ENCODE results near the gene C1QTNF3. TPM values are rescaled to one million over a fixed set of nuclear protein-coding genes. Genes with fewer than 3 reads are reported as not detected.

C1QTNF3 gene
- polyA plus RNA-seq, 1 donor from 2014 or later: 0.81 TPM

GRCh38 chr5:34057569-34057968 is 14.6 kb upstream of the C1QTNF3 start:
- Mint-ChIP-seq H3K4me3 (no peak overlapping the region), H3K4me1 (no peaks in the 10 kb centered on the region), H3K27me3 (no peaks in the 10 kb centered on the region), H3K27ac (no peak overlapping the region), H3K36me3 (peaks cover 19% of the 10 kb centered on the region), H3K9me3 (peaks cover 0 to 8% (median 0%) of the 10 kb centered on the region in 3 donors)

- Mint-ChIP-seq H3K27ac (no peak overlapping the region), H3K4me3 (no peak overlapping the region), H3K36me3 (peaks cover 16% of the 10 kb centered on the region), H3K27me3 (no peaks in the 10 kb centered on the region), H3K9me3 (peaks cover 0 to 4% (median 0%) of the 10 kb centered on the region in 3 donors), H3K4me1 (no peaks in the 10 kb centered on the region)
Measured at GRCh38 chr5:34057118-34057517, 14.1 kb upstream of the C1QTNF3 start.

DNA sequence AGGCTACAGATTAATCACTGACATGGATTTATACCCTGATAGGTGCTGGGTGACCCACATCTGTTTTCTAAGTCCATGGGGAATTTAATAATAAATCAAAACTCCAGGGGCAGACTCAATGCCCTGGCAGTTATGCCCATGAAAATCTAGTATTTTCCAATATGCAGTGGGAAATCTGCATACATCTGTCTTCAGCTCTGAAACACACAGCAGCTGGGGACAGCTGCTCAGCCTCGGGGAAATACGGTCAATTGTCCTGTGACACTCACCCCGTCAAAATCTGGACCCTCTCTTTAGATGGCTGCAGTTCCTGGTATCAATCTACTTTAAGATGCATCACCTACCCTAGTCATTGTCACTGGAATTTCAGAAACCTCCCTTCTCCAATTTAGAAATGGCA is 12.7 kb upstream of the C1QTNF3 start:
- no peak overlapping the region for H3K27ac Mint-ChIP-seq
- peaks cover 13% of the 10 kb centered on the region for H3K36me3 Mint-ChIP-seq
- no peaks in the 10 kb centered on the region for H3K4me1 Mint-ChIP-seq
- no peak overlapping the region for H3K4me3 Mint-ChIP-seq
- H3K9me3 Mint-ChIP-seq: no peaks in the 10 kb centered on the region
- no peaks in the 10 kb centered on the region for H3K27me3 Mint-ChIP-seq

GRCh38 chr5:34054400-34054729 is 11.4 kb upstream of the C1QTNF3 start:
- Mint-ChIP-seq H3K27me3 (no peaks in the 10 kb centered on the region), H3K4me1 (no peaks in the 10 kb centered on the region), H3K36me3 (peaks cover 13% of the 10 kb centered on the region), H3K27ac (no peak overlapping the region), H3K4me3 (no peak overlapping the region), H3K9me3 (no peaks in the 10 kb centered on the region)

DNA sequence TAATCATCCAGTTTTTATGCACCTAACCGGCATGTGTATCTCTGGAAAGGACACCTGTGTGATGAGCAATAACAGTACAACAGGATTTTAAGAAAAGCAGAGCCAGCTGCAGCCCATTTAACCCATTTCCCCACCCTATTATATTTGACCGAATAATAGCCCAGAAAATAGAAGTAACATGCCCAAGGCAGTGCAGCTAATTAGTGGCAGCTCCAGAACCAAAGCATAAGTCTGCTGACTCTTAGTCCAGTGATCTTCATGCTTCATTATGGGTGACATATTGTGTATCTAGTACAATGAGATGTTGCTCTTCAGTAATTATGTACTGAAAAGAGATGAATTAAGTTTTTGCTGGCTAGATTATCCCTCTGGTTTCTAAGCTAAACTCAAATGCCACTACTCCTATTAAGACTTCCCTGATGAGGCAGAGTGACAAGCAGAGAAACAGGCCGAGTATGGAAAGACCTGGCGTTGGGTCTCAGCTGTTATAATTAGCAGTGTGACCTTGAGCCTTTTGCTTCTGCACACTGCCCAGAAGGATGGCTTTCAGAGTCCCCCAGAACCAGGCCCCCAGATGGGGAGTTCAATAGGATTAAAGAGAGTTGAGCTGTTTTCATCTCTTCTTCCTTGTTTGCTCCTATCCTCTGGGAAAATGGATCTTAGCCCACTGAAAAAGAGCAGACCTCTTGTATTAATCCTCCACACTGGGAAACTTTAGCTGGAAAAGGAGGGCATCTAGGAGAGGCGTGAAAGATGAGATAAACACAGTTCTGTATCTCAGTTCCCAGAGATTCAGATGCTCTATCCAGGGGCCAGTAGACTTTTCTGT is 10.8 kb upstream of the C1QTNF3 start:
- peaks cover 11% of the 10 kb centered on the region for H3K36me3 Mint-ChIP-seq
- no peak overlapping the region for H3K27ac Mint-ChIP-seq
- H3K9me3 Mint-ChIP-seq: no peaks in the 10 kb centered on the region
- no peaks in the 10 kb centered on the region for H3K27me3 Mint-ChIP-seq
- H3K4me1 Mint-ChIP-seq: no peaks in the 10 kb centered on the region
- H3K4me3 Mint-ChIP-seq: no peak overlapping the region

- peaks cover 9% of the 10 kb centered on the region for H3K36me3 Mint-ChIP-seq
- no peaks in the 10 kb centered on the region for H3K4me1 Mint-ChIP-seq
- H3K9me3 Mint-ChIP-seq: no peaks in the 10 kb centered on the region
- no peak overlapping the region for H3K27ac Mint-ChIP-seq
- H3K4me3 Mint-ChIP-seq: no peak overlapping the region
- no peaks in the 10 kb centered on the region for H3K27me3 Mint-ChIP-seq
Measured at GRCh38 chr5:34053133-34053532, 10.1 kb upstream of the C1QTNF3 start.

DNA sequence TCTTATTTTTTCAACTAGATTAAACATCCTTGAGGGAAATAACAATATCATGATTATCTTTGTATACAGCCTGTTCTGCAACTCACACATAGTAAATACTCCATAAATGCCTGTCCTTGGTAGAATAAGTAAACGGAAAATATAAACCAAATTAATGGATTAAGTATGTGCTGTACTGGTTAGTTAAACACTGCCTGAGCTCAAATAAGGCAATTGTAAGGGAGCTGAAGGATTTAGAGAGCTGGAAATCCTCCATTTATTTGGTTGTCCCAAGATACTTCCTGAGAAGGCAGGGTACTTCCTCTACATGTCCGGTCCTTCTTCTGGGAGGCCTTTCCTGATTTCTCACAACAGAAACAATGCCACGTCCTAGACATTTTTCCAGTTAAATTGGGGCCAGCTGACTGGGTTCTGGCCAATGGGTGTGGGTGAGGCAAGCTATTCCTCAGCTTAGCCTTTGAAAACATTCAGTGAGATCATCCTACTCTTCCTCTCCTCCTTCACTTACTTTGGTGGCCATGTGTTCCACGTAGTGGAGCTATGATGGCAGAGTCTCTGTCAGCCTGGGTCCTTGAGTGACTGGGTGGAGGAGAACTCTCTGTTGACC is 8.5 kb upstream of the C1QTNF3 start:
- peaks cover 0 to 1% (median 0%) of the 10 kb centered on the region in 3 donors for H3K4me1 Mint-ChIP-seq
- no peak overlapping the region for H3K27ac Mint-ChIP-seq
- H3K27me3 Mint-ChIP-seq: no peaks in the 10 kb centered on the region
- no peaks in the 10 kb centered on the region for H3K9me3 Mint-ChIP-seq
- no peak overlapping the region for H3K4me3 Mint-ChIP-seq
- peaks cover 7% of the 10 kb centered on the region for H3K36me3 Mint-ChIP-seq

DNA sequence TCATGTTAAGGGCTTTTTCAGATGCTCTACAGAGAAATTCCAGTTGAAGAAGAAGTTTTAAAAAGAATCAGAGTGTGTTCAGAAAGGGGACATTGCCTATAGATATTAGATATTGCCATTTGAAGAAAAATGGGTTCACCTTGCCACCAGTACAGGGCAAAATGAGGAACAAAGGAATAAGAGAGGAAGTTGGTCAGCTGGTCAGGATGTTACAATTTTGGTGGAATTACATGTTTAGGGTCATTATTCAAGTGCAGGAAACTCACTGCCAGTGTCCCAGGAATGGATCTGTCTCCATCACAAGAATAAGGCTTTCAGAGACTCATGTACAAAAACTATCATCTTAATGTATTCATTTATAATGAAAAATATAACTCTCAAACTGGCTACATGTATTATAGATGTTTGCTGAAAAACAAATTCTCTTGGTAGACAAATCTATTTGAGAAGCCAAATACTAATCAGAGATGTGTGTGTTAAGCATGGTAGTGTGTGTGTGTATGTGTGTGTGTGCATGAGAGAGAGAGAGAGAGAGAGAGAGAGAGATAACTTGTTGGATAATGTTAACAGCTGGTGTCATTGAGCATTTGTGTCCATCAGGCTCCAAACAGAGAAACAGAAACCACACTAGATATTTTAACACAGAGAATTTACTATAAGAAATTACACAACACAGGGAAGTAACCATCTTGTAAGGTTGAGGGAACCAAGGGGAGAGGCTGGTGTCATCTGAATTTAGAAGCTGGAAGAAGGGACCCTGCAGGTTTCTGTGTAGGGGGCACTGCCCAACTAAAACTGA is 5.0 kb upstream of the C1QTNF3 start:
- Mint-ChIP-seq H3K36me3 (peaks cover 11% of the 10 kb centered on the region), H3K9me3 (no peaks in the 10 kb centered on the region), H3K27ac (no peak overlapping the region), H3K4me1 (peaks cover 0 to 1% (median under 1%) of the 10 kb centered on the region in 3 donors), H3K27me3 (no peaks in the 10 kb centered on the region), H3K4me3 (no peak overlapping the region)

DNA sequence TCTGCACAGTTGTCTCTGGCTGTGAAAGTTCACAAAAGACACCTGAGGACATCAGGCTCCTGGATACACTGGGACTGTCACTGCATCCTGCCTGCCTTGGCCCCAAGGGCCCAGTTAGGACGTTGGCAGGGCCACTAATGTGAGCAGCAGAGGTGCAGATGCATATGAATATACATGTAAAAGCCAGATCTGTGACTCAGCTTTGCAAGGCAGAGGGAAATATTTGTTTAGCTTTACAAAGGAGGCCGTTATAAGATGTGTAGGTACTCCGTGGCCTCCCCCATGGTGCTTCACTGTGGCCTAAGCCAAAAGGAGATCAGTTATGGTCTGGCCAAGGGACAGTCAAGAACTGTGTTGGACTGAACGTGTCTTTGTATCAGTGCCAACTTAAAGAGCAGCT is 4.1 kb upstream of the C1QTNF3 start:
- Mint-ChIP-seq H3K4me1 (peaks cover 7 to 9% (median 8%) of the 10 kb centered on the region in 3 donors), H3K4me3 (no peak overlapping the region), H3K9me3 (no peaks in the 10 kb centered on the region), H3K27me3 (no peaks in the 10 kb centered on the region), H3K27ac (no peak overlapping the region), H3K36me3 (peaks cover 11% of the 10 kb centered on the region)

GRCh38 chr5:34045996-34046395 is 3.0 kb upstream of the C1QTNF3 start:
- H3K4me3 Mint-ChIP-seq: no peak overlapping the region
- H3K27me3 Mint-ChIP-seq: no peaks in the 10 kb centered on the region
- peak overlapping the region in 1 of 3 donors; percentile 76 for H3K27ac Mint-ChIP-seq

DNA sequence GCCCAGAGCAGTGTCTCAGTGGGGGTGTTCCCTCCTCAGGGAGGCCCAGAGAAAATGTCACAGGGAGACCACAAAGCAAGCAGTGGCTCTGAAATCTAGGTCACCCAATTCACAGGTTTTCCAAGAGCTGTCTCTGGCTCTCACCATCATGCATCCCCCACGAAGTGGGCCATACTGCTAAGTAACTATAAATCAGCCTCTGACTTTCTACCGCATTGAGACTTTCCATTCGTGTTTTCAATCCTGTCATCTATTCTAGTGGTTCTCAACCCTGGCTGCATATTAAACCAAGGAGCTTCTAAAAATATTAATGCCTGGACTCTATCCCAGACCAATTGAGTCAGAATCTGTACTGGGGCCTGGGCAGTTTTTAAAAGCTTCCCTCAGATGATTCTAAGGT is 2.0 kb upstream of the C1QTNF3 start:
- Mint-ChIP-seq H3K27me3 (no peaks in the 10 kb centered on the region), H3K4me1 (peaks cover 7 to 9% (median 8%) of the 10 kb centered on the region in 3 donors), H3K4me3 (peak overlapping the region in 1 of 4 donors; percentile 28), H3K9me3 (no peaks in the 10 kb centered on the region), H3K36me3 (peaks cover 10% of the 10 kb centered on the region), H3K27ac (no peak overlapping the region)

More at GRCh38 chr5:34045996-34046395, 3.0 kb upstream of the C1QTNF3 start:
- Mint-ChIP-seq H3K4me1 (peaks cover 7 to 9% (median 8%) of the 10 kb centered on the region in 3 donors), H3K36me3 (peaks cover 11% of the 10 kb centered on the region), H3K9me3 (no peaks in the 10 kb centered on the region)

DNA sequence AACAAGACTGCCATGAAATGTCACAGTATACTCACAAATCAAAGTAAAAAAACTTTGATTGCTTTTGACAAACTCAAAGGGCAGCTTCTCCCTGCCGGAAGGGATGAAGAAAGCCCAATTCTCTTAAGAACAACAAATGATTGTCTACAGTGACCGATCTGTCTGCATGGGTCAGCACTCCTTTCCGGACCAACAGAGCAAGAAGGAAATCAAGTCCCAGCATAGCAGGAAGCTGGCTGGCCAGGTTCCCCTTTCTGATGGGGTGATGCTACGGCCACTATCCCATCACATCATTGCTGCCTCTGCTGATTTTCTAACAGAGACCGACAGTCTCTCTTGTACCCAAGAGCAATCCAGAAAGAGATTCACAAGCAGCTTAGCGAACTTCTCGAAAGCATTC is 692 bp downstream of the C1QTNF3 start:
- Mint-ChIP-seq H3K9me3 (no peaks in the 10 kb centered on the region), H3K4me1 (peaks cover 7 to 9% (median 7%) of the 10 kb centered on the region in 3 donors), H3K4me3 (peak overlapping the region in 2 of 4 donors; percentile 40 to 62), H3K27me3 (no peaks in the 10 kb centered on the region), H3K27ac (no peak overlapping the region), H3K36me3 (peaks cover 10% of the 10 kb centered on the region)

DNA sequence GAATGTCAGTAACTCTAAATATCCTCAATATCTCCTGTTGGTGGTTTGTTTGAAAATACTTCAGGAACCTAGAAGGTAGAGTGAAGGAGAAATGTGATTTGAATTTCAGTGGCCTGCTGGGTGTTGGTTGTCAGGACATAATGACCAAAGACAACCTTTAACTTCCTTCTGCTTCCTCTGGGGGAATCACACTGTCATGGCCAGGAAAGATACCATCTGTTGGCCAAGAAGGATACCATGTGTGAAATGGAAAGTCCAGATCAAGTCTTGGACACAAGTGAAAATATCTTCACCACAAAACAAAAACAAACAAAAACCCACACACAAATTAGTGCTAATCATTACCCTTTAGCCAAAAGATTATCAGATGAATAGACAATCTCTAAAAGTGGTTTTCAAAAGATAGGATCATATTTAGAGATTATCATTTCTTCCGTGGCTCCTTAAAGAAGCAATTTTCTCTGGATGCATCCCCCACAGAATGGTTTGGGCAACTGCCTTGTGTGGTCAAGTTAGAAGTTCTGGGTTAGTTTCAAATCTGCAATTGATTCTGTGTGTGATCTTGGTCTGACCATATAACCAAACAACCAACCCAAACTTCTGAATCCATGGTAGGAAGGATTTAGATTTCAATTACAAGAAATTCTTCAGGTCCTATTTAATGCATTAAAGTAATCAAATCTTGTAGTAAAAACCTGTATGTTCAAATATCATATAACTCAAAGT is 1.6 kb downstream of the C1QTNF3 start:
- Mint-ChIP-seq H3K9me3 (no peaks in the 10 kb centered on the region), H3K4me3 (no peak overlapping the region), H3K27ac (no peak overlapping the region), H3K27me3 (no peaks in the 10 kb centered on the region), H3K4me1 (peaks cover 7 to 9% (median 7%) of the 10 kb centered on the region in 3 donors), H3K36me3 (peaks cover 13% of the 10 kb centered on the region)

DNA sequence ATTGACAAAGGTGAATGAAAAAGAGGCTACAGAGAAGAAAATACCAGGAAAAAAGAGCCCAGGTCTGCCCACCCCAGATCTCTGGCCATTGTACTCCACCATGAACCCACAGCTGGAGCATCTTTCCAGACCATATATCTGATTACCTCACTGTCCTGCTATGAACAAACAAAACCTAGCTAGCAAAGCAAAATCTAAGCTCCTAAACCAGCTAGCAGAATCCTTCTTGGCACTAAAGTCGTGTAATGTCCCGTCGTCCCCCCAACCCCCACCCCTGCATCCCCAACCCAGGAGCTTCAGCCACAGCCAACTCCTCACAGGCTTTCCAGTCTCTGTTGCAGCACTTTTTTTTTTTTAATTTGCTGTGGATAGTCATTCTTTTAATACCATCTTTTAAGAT is 2.5 kb downstream of the C1QTNF3 start:
- Mint-ChIP-seq H3K36me3 (peaks cover 11% of the 10 kb centered on the region), H3K27me3 (no peaks in the 10 kb centered on the region), H3K27ac (peak overlapping the region in 1 of 3 donors; percentile 33), H3K4me3 (no peak overlapping the region), H3K9me3 (no peaks in the 10 kb centered on the region), H3K4me1 (peaks cover 7 to 9% (median 7%) of the 10 kb centered on the region in 3 donors)

Measured in IgD-negative memory B cell (primary cell).